ENCODE results near the gene HDAC2. TPM values are rescaled to one million over a fixed set of nuclear protein-coding genes. Genes with fewer than 3 reads are reported as not detected.
"Not testable (repeated sequence)": the region's sequence is repeated elsewhere in the genome, so short reads cannot be mapped to it uniquely, and the experiment has no call there.

Gene HDAC2
- total and polyA plus RNA-seq, 2 of the 13 experiments (the other 11 are each of a cell fraction or from before 2014, with no cell fraction given), result 99.6 to 114 TPM

- no peak for TF ChIP-seq SNAPC5 (CRISPR knock-in tag; IDR thresholded peaks at IDR 0.05; ENCODE audit: borderline replicate concordance)
- no peak for TF ChIP-seq MAZ (IDR thresholded peaks at IDR 0.05; ENCODE audit: borderline replicate concordance, low read depth, low read length)
- no peak for TF ChIP-seq MAZ (CRISPR knock-in tag; IDR thresholded peaks at IDR 0.05; ENCODE audit: low read depth)
- no peak for TF ChIP-seq ZZZ3 (CRISPR knock-in tag; IDR thresholded peaks at IDR 0.05; ENCODE audit: borderline replicate concordance)
- no peak for TF ChIP-seq TCF7 (IDR thresholded peaks at IDR 0.05; ENCODE audit: low read depth)
- TF ChIP-seq TEAD3 (CRISPR knock-in tag; optimal IDR thresholded peaks at IDR 0.05; ENCODE audit: borderline replicate concordance), result peak; percentile 15
- TF ChIP-seq ZBTB3 (CRISPR knock-in tag; IDR thresholded peaks at IDR 0.05; ENCODE audit: borderline replicate concordance, low read depth), result no peak
Observed at GRCh38 chr6:113920663-113921267, 50.2 kb downstream of the HDAC2 start (continued).

- H3K9ac ChIP-seq (ENCODE audit: insufficient read depth, low read depth, low read length); CTCF ChIA-PET (ENCODE audit: low intra/inter-chr PET ratio, low total read pairs); H2AFZ ChIP-seq (ENCODE audit: low read length); H4K20me1 ChIP-seq (ENCODE audit: insufficient read depth, low read length); H3K9me3 ChIP-seq (ENCODE audit: low read length); ATAC-seq; H3K4me3 ChIP-seq (replicated peaks in 1 of 3; ENCODE audit: insufficient read depth in 1 of 3, low read depth in 2 of 3, low read length in 3 of 3); BruUV-seq (replicated peaks); H3K79me2 ChIP-seq (ENCODE audit: insufficient read depth, low read length); H3K36me3 ChIP-seq (replicated peaks in 1 of 2; ENCODE audit: control insufficient read depth in 1 of 2, insufficient read depth in 2 of 2, low read length in 2 of 2); intact Hi-C loops (cut with micrococcal nuclease; ENCODE audit: unreplicated experiment); H3K27ac ChIP-seq (ENCODE audit: extremely low read length, insufficient read depth, low read length); H3K4me1 ChIP-seq (ENCODE audit: insufficient read depth, low read length); H3K27me3 ChIP-seq (ENCODE audit: control insufficient read depth in 1 of 2, insufficient read depth in 2 of 2, low read length in 2 of 2); FAIRE-seq; DNase-seq (ENCODE audit: low spot score); H3K4me2 ChIP-seq (ENCODE audit: low read depth, low read length); POLR2A ChIA-PET: not testable (repeated sequence)
- WGBS (ENCODE audit: low lambda C conversion rate), result 0% methylated on average over 1 of the region's 1 CpG
- in situ Hi-C loops (cut with HindIII; ENCODE audit: extremely low pct_ligation_motif_present, low pct_unique_long_range_greater_than_20kb), result loop anchor here (25.0 kb wide), 1 partner anchor 1573 kb away; the partner anchor contains the start of gene RFPL4B
Observed at GRCh38 chr6:113910285-113910684, 60.7 kb downstream of the HDAC2 start.
